ENCODE data around the gene BTNL8.
"Not testable (repeated sequence)": the region's sequence is repeated elsewhere in the genome, so short reads cannot be mapped to it uniquely, and the experiment has no call there.

BTNL8 gene

DNA sequence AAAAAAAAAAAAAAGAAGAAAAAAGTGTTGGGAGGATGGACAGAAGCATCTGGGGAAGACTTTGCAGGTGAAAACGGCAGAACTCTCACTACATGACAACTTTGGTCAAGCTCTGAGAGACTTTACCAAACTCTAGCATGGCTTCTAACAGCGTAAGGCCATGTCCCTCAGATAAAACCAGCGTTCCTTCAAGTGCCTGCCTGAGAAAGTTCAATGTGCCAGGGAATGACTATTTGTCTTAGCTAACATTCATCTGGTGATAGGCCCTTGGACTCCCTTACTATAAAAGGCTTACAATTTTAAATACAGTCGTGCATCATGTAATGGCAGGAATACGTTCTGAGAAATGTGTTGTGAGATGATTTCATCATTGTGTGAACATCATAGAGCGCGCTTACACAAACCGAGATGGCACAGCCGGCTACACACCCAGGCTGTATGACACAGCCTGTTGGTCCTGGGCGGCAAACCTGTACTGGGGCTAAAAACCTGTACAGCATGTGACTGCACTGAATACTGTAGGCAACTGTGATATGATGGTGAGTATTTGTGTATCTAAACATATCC is 23.0 kb upstream of the BTNL8 start:
- DNase-seq (ENCODE audit: low read depth), result no peak

DNA sequence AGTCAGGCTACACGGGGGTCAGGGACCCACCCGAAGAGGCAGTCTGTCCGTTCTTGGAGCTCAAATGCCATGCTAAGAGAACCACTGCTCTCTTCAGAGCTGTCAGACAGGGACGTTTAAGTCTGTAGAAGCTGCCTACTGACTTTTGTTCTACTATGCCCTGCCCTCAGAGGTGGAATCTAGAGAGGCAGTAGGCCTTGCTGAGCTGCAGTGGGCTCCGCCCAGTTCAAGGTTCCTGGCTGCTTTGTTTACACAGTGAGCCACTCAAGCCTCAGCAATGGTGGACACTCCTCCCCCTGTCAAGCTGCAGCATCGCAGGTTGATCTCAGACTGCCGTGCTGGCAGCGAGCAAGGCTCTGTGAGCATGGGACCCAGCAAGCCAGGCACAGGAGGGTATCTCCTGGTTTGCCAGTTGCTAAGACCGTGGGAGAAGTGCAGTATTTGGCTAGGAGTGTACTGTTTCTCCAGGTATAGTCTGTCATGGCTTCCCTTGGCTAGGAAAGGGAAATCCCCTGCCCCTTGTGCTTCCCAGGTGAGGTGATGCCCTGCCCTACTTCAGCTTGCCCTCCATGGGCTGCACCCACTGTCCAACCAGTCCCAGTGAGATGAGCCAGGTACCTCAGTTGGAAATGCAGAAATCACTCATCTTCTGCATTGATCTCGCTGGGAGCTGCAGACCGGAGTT is 13.0 kb upstream of the BTNL8 start:
- DNase-seq (ENCODE audit: low read depth), result not testable (repeated sequence)

DNA sequence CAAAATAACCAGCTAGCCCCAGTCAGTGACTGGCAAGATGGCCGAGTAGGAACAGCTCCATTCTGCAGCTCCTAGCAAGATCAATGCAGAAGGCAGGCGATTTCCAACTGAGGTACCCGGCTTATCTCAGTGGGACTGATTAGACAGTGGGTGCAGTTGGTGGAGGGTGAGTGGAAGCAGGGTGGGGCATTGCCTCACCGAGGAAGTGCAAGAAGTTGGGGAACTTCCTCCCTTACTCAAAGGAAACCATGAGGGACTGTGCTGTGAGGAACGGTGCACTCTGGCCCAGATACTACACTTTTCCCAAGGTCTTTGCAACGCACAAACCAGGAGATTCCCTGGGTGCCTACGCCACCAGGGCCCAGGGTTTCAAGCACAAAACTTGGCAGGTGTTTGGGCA is 9.6 kb upstream of the BTNL8 start:
- no peak for DNase-seq (ENCODE audit: low read depth)

DNA sequence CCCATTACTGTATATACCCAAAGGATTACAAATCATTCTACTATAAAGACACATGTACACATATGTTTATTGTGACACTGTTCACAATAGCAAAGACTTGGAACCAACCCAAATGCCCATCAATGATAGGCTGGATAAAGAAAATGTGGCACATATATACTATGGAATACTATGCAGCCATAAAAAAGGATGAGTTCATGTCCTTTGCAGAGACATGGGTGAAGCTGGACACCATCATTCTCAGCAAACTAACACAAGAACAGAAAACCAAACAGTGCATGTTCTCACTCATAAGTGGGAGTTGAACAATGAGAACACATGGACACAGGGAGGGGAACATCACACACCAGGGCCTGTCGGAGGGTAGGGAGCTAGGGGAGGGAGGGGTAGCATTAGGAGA is 3.6 kb upstream of the BTNL8 start:
- DNase-seq (ENCODE audit: low read depth), result not testable (repeated sequence)

DNA sequence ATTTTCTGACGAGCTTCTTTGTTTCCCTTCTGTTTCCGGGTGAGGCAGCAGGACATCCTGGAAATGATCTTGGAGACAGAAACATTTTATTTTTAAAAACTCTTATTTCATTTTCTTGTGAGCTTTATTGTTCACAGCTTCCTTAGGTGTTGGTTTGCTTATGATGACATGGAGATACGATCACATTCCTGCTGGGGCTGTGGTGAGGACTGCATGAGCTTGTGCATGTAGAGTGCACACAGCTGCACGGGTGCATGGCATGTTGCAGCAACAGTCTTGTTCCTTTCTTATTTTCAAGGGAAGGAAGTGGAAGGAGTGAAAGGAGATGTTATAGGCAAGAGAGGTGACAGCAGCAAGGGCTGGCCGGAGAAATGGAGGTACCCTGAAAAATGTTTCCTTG is 1.2 kb downstream of the BTNL8 start:
- no peak for DNase-seq (ENCODE audit: low read depth)

DNA sequence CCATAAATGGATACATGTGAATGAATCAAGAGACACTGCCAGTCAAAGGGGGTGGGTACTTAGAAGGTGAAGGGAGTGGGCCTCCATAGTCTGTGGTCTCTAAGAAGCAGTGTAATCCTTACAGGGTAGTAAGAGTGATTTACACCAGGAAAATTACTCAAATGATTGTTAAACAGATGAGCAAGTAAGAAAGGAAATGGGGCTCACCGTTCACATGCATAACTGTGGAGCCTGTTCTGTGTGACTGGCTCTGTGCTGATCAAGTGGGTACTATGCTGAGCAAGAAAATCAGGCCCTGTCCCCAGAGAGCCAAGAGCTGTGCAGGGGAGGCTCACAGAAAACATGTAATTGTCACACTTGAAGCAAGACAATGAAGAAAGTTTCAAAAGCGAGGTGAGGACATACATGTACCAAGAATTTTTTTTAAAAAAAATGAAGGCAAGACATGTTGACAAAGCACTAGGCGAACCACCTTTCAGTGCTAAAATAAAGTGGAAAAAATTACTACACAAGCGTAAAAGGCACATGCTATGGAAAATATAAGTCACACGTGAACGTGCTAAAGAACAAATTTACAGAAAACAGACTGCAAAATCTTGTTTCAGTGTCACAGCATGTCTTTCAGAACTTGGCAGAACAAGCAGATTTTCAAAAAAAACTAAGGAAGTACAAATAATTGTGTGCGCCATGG is 2.5 kb downstream of the BTNL8 start:
- no peak for DNase-seq (ENCODE audit: low read depth)

DNA sequence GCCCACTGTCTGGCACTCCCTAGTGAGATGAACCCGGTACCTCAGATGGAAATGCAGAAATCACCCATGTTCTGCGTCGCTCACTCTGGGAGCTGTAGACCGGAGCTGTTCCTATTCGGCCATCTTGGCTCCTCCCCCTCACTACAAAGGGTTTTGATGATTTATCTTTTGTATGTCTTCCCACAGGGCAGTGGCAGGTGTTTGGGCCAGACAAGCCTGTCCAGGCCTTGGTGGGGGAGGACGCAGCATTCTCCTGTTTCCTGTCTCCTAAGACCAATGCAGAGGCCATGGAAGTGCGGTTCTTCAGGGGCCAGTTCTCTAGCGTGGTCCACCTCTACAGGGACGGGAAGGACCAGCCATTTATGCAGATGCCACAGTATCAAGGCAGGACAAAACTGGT is 9.4 kb downstream of the BTNL8 start:
- no peak for DNase-seq (ENCODE audit: low read depth)

DNA sequence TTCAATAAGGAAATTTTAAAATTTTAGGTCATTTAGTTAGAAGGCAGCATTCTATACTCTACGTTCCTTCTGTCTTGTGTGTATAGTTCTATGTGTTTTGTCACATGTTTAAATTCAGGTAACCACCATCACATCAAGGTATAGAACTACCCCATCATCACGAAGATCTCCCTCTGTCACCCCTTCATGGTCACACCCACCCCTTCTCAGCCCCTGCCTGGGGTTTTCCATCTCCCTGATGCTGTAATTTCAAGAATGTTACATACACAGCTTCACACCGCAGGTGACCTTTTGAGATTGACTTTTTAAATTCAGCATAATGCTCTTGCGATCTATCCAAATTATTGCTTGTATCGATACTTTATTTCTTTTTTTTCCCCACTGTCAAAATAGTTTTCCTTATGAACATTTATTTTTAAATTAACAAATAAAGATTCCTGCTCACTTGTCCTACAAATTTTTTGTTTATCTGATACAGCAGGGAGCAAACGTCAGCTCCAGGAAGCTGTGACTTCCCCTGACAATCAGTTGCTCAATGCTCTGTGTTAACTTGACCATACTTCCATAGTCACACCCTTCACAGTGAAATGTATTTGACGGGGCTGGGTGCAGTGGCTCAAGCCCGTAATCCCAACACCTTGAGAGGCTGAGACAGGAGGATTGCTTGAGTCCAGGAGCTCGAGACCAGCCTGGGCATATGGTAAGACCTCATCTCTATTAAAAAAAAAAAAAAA is 10.2 kb downstream of the BTNL8 start:
- DNase-seq (ENCODE audit: low read depth), result no peak

DNA sequence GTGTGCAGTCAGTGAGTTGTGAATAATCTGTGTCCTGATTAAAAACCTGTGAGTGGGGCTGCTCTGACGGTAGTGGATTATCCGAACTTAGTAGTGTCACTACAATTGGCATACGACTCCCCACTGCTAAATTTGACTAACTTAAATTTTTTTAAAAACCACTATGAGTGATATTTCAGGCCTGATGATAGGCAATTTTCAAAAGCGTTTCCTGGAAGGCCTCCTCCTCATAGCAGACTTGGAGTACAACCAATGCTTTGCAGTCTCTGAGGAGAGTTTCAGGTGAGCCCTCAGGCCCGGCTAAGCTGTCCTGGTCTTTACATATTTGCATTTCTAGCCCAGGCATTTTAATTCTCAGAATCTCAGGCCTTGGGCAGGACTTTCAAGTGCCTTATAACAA is 10.8 kb downstream of the BTNL8 start:
- no peak for DNase-seq (ENCODE audit: low read depth)

DNA sequence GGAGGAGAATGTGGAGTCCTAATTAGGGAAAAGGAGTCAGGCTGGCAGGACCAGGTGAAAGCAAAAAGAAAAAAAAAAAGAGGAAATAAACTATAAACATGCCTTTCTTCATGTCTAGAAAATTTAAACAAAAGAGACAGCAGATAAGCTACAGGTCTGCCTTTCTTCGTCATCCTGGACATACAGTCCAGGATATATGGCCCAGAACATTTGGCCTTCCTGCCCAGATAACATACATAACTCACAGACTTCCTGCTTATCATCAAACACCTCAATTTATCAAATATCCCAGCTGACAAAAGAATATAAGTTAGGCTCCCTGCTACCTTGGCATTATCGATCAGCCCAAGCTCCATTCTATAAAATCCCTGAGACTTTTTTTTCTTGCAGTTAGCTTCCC is 11.2 kb downstream of the BTNL8 start:
- no peak for DNase-seq (ENCODE audit: low read depth)

DNA sequence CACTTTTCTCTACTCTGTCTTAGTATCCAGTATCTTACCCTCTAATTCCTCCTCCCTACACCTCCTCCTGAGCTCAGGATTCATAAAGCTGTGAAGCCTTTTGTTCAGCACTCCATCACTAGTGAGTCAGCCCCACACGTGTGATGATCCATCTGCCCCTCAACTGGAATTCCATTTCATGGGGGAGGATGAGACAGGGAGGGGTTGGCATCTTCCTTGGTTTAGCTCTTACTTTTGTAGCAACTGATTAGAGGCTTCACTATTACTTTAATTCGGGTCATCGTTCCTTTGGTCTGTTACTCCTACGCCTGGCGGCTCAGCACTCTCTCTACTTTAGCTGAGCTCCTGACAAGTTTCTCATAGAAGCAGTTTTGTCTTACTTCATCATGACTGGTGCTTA is 11.8 kb downstream of the BTNL8 start:
- no peak for DNase-seq (ENCODE audit: low read depth)

DNA sequence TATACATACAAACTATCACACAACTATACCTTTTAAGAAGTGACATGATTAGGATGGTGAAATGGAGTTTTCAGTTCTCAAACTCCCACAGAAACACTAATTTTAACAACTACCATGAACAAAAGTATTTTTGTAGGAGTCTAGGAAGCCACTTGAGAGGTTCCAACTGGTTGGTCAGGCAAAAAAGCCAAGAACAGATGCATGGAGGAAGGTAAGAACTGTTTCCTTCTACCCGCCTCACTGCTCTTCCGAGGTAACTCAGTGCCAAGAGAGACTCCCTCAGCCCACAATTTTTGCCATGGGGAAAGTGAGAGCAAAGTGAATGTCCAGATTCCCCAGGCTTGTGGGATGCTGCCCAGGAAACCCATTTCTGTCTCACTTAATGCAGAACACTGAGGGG is 15.7 kb downstream of the BTNL8 start:
- no peak for DNase-seq (ENCODE audit: low read depth)

DNA sequence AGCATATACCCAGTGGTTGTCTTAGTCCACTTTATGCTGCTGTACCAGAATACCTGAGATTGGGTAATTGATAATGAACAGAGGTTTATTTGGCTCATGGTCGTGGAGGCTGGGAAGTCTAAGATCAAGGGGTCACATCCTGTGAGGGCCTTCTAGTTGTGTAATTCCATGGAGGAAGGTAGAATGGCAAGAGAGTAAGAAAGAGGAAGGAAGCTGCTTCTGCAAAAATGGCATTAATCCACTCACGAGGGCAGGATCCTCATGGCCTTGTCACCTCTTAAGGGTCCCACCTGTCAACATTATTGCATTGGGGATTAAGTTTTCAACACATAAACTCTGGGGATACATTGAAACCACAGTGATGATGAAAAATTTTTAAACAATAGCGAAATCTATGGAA is 17.0 kb downstream of the BTNL8 start:
- DNase-seq (ENCODE audit: low read depth), result no peak

DNA sequence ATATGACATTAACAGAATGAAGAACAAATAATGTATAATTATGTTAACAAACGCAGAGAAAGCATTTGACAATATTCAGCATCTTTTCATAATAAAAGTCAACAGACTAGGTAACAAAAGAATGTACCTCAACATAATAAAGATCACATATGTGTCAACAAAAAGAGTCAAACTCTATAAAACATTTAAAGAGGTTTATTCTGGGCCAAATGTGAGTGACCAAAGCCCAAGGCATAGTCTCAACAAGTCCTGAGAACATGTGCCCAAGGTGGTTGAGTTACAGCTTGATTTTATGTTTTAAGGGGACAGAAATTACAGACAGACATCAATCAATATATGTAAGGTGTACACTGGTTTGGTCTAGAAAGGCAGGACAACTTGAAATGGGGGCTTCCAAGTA is 19.4 kb downstream of the BTNL8 start:
- no peak for DNase-seq (ENCODE audit: low read depth)

DNA sequence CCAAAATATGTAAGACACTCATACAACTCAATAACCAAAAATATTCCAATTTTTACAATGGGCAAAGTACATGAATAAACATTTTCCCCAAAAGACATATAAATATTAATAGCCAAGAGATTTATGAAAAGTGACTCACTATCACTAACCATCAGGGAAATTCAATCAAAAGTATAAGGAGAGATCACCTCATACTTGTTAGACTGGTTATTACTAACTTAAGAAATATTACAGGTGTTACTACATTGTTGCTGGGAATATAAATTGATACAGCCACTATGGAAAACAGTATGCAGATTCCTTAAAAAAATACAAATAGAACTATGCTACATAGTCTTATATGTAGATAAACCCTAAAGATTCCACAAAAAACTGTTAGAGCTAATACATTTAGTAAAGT is 21.8 kb downstream of the BTNL8 start:
- DNase-seq (ENCODE audit: low read depth), result no peak

DNA sequence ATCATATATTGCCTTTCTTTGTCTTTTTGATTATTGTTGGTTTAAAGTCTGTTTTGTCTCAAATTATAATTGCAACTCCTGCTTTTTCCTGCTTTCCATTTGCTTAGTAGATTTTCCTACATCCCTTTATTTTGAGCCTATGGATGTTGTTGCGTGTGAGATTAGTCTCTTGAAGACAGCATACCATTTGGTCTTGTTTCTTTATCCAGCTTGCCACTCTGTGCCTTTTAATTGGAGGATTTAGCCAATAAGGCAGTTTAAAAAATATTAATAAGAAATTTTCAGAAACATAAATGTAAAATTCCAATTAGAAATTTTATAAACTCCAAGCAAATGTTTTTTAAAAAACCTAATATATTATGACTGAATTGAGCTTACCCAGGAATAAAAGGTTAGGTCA is 24.0 kb downstream of the BTNL8 start:
- DNase-seq (ENCODE audit: low read depth), result no peak

DNA sequence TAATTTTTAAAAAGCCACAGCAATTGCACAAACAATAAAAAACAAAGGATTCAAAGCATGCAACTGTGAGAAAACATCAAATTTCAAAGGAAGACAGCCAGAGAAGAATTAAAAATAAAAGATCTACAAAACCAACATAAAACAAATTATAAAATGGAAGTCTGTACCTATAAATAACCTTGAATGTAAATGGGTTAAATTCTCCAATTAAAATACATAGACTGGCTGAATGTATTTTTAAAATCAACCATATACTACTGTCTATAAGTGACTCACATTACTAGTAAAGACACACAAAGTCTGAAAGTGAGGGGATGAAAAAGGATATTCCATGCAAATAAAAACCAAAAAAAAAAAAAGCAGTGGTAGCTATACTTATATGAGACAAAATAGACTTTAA is 33.7 kb downstream of the BTNL8 start:
- no peak for DNase-seq (ENCODE audit: low read depth)

DNA sequence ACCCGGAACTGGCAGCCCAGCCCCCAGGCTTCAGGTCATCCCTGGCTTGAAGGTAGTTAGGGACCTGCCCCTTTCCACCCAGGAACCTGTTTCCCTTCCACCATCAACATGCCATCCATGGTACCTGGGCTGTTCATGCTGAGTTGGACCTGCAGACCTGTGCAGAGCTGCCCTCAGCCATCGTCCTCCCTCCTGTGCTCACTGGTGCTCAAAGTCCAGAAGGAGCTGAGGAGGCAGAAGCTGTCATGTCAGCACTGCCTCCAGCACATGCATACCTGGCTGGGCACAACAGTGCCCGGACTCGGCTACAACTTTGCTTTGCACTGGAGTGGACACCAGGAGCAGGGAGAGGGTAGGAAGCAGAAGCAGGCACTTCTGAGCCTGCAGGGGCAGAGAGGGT is 36.2 kb downstream of the BTNL8 start:
- DNase-seq (ENCODE audit: low read depth), result no peak

DNA sequence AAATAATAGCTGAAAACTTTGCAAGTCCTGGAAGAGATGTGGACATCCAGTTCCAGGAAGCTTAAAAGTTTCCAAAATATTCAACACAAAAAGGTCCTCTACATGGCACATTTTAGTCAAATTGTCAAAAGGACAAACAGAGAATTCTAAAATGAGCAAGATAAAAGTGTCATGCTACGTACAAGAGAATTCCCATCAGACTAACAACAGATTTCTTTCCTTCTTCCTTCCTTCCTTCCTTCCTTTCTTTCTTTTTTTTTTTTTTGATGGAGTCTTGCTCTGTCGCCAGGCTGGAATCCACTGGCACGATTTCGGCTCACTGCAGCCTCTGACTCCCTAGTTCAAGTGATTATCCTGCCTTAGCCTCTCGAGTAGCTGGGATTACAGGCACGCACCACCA is 39.3 kb downstream of the BTNL8 start:
- no peak for DNase-seq (ENCODE audit: low read depth)

DNA sequence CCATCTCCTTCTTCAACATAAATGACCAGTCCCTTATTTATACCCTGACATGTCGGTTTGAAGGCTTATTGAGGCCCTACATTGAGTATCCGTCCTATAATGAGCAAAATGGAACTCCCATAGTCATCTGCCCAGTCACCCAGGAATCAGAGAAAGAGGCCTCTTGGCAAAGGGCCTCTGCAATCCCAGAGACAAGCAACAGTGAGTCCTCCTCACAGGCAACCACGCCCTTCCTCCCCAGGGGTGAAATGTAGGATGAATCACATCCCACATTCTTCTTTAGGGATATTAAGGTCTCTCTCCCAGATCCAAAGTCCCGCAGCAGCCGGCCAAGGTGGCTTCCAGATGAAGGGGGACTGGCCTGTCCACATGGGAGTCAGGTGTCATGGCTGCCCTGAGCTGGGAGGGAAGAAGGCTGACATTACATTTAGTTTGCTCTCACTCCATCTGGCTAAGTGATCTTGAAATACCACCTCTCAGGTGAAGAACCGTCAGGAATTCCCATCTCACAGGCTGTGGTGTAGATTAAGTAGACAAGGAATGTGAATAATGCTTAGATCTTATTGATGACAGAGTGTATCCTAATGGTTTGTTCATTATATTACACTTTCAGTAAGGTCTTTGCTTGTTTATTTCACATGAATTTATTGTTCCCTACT is 51.5 kb downstream of the BTNL8 start:
- DNase-seq (ENCODE audit: low read depth), result no peak

DNA sequence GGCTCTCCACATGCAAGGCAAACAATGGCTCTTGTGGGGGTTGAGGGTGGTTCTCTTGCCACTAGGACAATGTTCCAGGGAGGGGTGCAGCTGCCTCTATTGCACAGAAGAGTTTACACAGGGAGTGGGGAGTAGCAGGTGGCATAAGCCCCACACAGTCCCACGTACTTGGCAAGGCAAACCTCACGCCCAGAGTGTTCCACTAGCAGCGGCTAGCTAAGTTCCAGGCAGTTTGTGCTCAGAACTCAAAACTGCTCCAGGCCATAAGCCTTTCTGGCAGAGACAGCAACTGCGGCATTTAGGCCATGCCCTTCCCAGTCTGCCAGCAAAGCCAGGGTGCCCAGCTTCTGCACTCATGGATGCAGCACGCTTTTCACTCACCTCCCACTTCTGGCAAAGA is 60.7 kb downstream of the BTNL8 start:
- DNase-seq (ENCODE audit: low read depth), result no peak

DNA sequence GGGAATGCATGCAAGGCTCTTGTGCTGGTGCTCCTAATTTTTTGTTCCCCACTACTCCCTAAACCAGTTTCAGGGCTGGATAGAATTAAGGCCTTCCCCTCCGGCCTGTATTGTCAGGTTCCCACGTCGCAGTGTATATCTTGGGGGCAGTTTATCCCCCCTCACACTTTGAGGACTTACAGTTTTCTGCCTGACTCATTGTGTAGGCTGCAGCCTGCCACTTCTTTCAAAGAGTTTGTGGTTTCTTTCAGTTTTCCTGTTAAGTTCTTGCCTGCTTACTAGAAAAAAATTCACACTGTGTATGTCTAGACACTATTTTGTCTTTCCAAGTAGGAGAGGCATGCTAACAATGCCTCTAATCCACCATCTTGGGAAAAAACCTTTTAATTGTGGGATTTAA is 61.2 kb downstream of the BTNL8 start:
- DNase-seq (ENCODE audit: low read depth), result no peak

DNA sequence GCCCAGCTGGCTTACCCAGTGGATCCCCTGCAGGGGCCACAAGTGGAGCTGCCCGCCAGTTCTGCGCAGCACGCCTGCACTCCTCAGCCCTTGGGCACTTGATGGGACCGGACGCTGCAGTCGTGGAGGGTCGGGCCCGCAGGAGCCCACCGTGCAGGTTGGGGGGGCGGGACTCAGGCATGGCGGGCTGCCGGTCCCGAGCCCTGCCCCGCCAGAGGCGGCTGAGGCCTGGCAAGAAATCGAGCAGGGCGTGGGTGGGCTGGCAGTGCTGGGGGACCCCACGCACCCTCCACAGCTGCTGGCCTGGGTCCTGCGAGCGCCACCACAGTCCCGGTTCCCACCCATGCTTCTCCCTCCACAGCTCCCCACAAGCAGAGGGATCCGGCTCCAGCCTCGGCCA is 70.4 kb downstream of the BTNL8 start:
- no peak for DNase-seq (ENCODE audit: low read depth)
